ENCODE data around the gene PLCB4. TPM values are rescaled to one million over a fixed set of nuclear protein-coding genes. Genes with fewer than 3 reads are reported as not detected.

The PLCB4 gene
- total RNA-seq, 1 experiment from 2014 or later = 14.9 TPM

- ChIA-PET POLR2A (ENCODE audit: unreplicated experiment) (no interaction called here), CTCF (no interaction called here)
- no peak for DNase-seq
- no peak overlapping the region for H3K27ac ChIP-seq
- H3K27me3 ChIP-seq (ENCODE audit: insufficient read depth, low read depth) = no peaks in the 10 kb centered on the region
- no TSS peak for BruUV-seq (replicated peaks)
- TF ChIP-seq CTCF (conservative IDR thresholded peaks at IDR 0.05) = no peak
- no peak for TF ChIP-seq EZH2 (IDR thresholded peaks at IDR 0.05; ENCODE audit: low read depth)
- no peak overlapping the region for H3K4me2 ChIP-seq
- no peak overlapping the region for H3K4me3 ChIP-seq
- H3F3A ChIP-seq (ENCODE audit: insufficient read depth, low read depth) = no peaks in the 10 kb centered on the region
- H2AFZ ChIP-seq = no peak overlapping the region
- H3K79me2 ChIP-seq (ENCODE audit: low read depth) = no peaks in the 10 kb centered on the region
- no peaks in the 10 kb centered on the region for H3K4me1 ChIP-seq (replicated peaks; ENCODE audit: insufficient read depth)
- H3K36me3 ChIP-seq (ENCODE audit: low read depth) = no peaks in the 10 kb centered on the region
- H4K20me1 ChIP-seq (ENCODE audit: insufficient read depth) = no peaks in the 10 kb centered on the region
- intact Hi-C loops (cut with micrococcal nuclease; ENCODE audit: unreplicated experiment) = no loop called here
- H3K9me2 ChIP-seq (ENCODE audit: insufficient read depth) = no peaks in the 10 kb centered on the region
- no peaks in the 10 kb centered on the region for H3K9me3 ChIP-seq (ENCODE audit: insufficient read depth, low read depth)
Measured at GRCh38 chr20:9447182-9447581, 378.3 kb downstream of the PLCB4 start.

- Histone ChIP-seq H3K4me2 (no peak overlapping the region), H4K20me1 (ENCODE audit: insufficient read depth) (no peaks in the 10 kb centered on the region), H3K9me3 (ENCODE audit: insufficient read depth, low read depth) (no peaks in the 10 kb centered on the region), H3K9me2 (ENCODE audit: insufficient read depth) (no peaks in the 10 kb centered on the region), H3F3A (ENCODE audit: insufficient read depth, low read depth) (no peaks in the 10 kb centered on the region), H3K36me3 (ENCODE audit: low read depth) (no peaks in the 10 kb centered on the region), H3K79me2 (ENCODE audit: low read depth) (no peaks in the 10 kb centered on the region), H2AFZ (no peak overlapping the region), H3K4me3 (no peak overlapping the region), H3K4me1 (replicated peaks; ENCODE audit: insufficient read depth) (no peaks in the 10 kb centered on the region), H3K27me3 (ENCODE audit: insufficient read depth, low read depth) (no peaks in the 10 kb centered on the region), H3K27ac (no peak overlapping the region)
- CTCF ChIA-PET = no interaction called here
- POLR2A ChIA-PET (ENCODE audit: unreplicated experiment) = no interaction called here
- no TSS peak for BruUV-seq (replicated peaks)
- no peak for DNase-seq
- TF ChIP-seq CTCF (conservative IDR thresholded peaks at IDR 0.05) = no peak
- TF ChIP-seq EZH2 (IDR thresholded peaks at IDR 0.05; ENCODE audit: low read depth) = no peak
- intact Hi-C loops (cut with micrococcal nuclease; ENCODE audit: unreplicated experiment) = no loop called here
Measured at GRCh38 chr20:9453201-9453600, 384.3 kb downstream of the PLCB4 start.

GRCh38 chr20:9454791-9455190 lies 385.9 kb downstream of the PLCB4 start:
- CTCF ChIA-PET = no interaction called here
- H3K9me2 ChIP-seq (ENCODE audit: insufficient read depth) = no peaks in the 10 kb centered on the region
- H3K79me2 ChIP-seq (ENCODE audit: low read depth) = no peaks in the 10 kb centered on the region
- no peak overlapping the region for H2AFZ ChIP-seq
- H3K4me2 ChIP-seq = no peak overlapping the region
- no peaks in the 10 kb centered on the region for H3F3A ChIP-seq (ENCODE audit: insufficient read depth, low read depth)
- H3K27ac ChIP-seq = no peak overlapping the region
- H3K4me1 ChIP-seq (replicated peaks; ENCODE audit: insufficient read depth) = no peaks in the 10 kb centered on the region
- BruUV-seq (replicated peaks) = no TSS peak
- no peak overlapping the region for H3K4me3 ChIP-seq
- no peaks in the 10 kb centered on the region for H4K20me1 ChIP-seq (ENCODE audit: insufficient read depth)
- intact Hi-C loops (cut with micrococcal nuclease; ENCODE audit: unreplicated experiment) = no loop called here
- H3K27me3 ChIP-seq (ENCODE audit: insufficient read depth, low read depth) = no peaks in the 10 kb centered on the region
- POLR2A ChIA-PET (ENCODE audit: unreplicated experiment) = no interaction called here
- H3K36me3 ChIP-seq (ENCODE audit: low read depth) = no peaks in the 10 kb centered on the region
- TF ChIP-seq EZH2 (IDR thresholded peaks at IDR 0.05; ENCODE audit: low read depth) (no peak), CTCF (conservative IDR thresholded peaks at IDR 0.05) (no peak)
- no peak for DNase-seq
- H3K9me3 ChIP-seq (ENCODE audit: insufficient read depth, low read depth) = no peaks in the 10 kb centered on the region

Data from PC-9 (cell line).